Keratinocyte (primary cell): ENCODE data around the gene TCP10L.

ENCODE experiments used
- CTCF ChIP-seq, 3 experiments: IDR thresholded peaks in 1 of 3; conservative IDR thresholded peaks in 1 of 3; optimal IDR thresholded peaks in 1 of 3; 2 replicates in 2 of 3; 3 replicates in 1 of 3; pipeline versions ENCODE3 to v1.5.1; 2011; ENCODE audit warnings: low read length in 3 of 3, mild to moderate bottlenecking in 3 of 3, moderate library complexity in 2 of 3, control low read depth in 1 of 3, inconsistent platforms in 1 of 3; ENCODE audit not compliant: insufficient read depth in 2 of 3; ENCODE audit errors: extremely low read depth in 1 of 3
- EZH2 ChIP-seq: IDR thresholded peaks from one replicate; pipeline ENCODE4 v1.6.1; 2012; ENCODE audit warnings: inconsistent platforms, mild to moderate bottlenecking, low read length, moderate library complexity

GRCh38 chr21:32554832-32555638 is 30.3 kb downstream of the TCP10L start:
- no peak for TF ChIP-seq CTCF (optimal IDR thresholded peaks at IDR 0.05 in 1 of 3, IDR thresholded peaks at IDR 0.05 in 1 of 3, conservative IDR thresholded peaks at IDR 0.05 in 1 of 3; ENCODE audit: extremely low read depth in 1 of 3, insufficient read depth in 2 of 3, low read length in 3 of 3)
- TF ChIP-seq EZH2, result no peak
